ENCODE results near the gene AK2. TPM values are rescaled to one million over a fixed set of nuclear protein-coding genes. Genes with fewer than 3 reads are reported as not detected.
A peak's percentile ranks its signal among the peaks of the same experiment; 100 is the strongest.

Gene AK2
- total RNA-seq, 1 donor from 2014 or later = 94.6 TPM

- TF ChIP-seq, protein P1, sequence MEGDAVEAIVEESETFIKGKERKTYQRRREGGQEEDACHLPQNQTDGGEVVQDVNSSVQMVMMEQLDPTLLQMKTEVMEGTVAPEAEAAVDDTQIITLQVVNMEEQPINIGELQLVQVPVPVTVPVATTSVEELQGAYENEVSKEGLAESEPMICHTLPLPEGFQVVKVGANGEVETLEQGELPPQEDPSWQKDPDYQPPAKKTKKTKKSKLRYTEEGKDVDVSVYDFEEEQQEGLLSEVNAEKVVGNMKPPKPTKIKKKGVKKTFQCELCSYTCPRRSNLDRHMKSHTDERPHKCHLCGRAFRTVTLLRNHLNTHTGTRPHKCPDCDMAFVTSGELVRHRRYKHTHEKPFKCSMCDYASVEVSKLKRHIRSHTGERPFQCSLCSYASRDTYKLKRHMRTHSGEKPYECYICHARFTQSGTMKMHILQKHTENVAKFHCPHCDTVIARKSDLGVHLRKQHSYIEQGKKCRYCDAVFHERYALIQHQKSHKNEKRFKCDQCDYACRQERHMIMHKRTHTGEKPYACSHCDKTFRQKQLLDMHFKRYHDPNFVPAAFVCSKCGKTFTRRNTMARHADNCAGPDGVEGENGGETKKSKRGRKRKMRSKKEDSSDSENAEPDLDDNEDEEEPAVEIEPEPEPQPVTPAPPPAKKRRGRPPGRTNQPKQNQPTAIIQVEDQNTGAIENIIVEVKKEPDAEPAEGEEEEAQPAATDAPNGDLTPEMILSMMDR (IDR thresholded peaks at IDR 0.05) = peak; percentile 17
- H3K27ac Mint-ChIP-seq (ENCODE audit: unreplicated experiment) = no peak overlapping the region
- no peaks in the 10 kb centered on the region for H3K9me3 Mint-ChIP-seq (ENCODE audit: unreplicated experiment)
- no peaks in the 10 kb centered on the region for H3K27me3 Mint-ChIP-seq (ENCODE audit: unreplicated experiment)
- H3K36me3 Mint-ChIP-seq (ENCODE audit: unreplicated experiment) = peaks cover 39% of the 10 kb centered on the region
- no peak overlapping the region for H3K4me3 Mint-ChIP-seq (ENCODE audit: unreplicated experiment)
- H3K4me1 Mint-ChIP-seq (ENCODE audit: unreplicated experiment) = peaks cover 19% of the 10 kb centered on the region
- DNase-seq (ENCODE audit: extremely low spot score, unreplicated experiment) = no peak
Observed at GRCh38 chr1:33014464-33015163, 22.1 kb downstream of the AK2 start.

- Mint-ChIP-seq H3K9me3 (ENCODE audit: unreplicated experiment) (no peaks in the 10 kb centered on the region), H3K36me3 (ENCODE audit: unreplicated experiment) (peaks cover 32% of the 10 kb centered on the region), H3K4me1 (ENCODE audit: unreplicated experiment) (peaks cover 19% of the 10 kb centered on the region), H3K27ac (ENCODE audit: unreplicated experiment) (no peak overlapping the region), H3K27me3 (ENCODE audit: unreplicated experiment) (no peaks in the 10 kb centered on the region), H3K4me3 (ENCODE audit: unreplicated experiment) (no peak overlapping the region)
- TF ChIP-seq, protein P1 (IDR thresholded peaks at IDR 0.05) = no peak
- no peak for DNase-seq (ENCODE audit: extremely low spot score, unreplicated experiment)
Observed at GRCh38 chr1:33013791-33014190, 22.9 kb downstream of the AK2 start.

- H3K4me1 Mint-ChIP-seq (ENCODE audit: unreplicated experiment) = peaks cover 22% of the 10 kb centered on the region
- H3K36me3 Mint-ChIP-seq (ENCODE audit: unreplicated experiment) = peaks cover 28% of the 10 kb centered on the region
- no peak overlapping the region for H3K4me3 Mint-ChIP-seq (ENCODE audit: unreplicated experiment)
- H3K27me3 Mint-ChIP-seq (ENCODE audit: unreplicated experiment) = no peaks in the 10 kb centered on the region
- DNase-seq (ENCODE audit: extremely low spot score, unreplicated experiment) = no peak
- TF ChIP-seq, protein P1 (IDR thresholded peaks at IDR 0.05) = no peak
- no peaks in the 10 kb centered on the region for H3K9me3 Mint-ChIP-seq (ENCODE audit: unreplicated experiment)
- peak overlapping the region; percentile 74 for H3K27ac Mint-ChIP-seq (ENCODE audit: unreplicated experiment)
Observed at GRCh38 chr1:33012165-33012564, 24.5 kb downstream of the AK2 start.

- Mint-ChIP-seq H3K4me1 (ENCODE audit: unreplicated experiment) (peaks cover 28% of the 10 kb centered on the region), H3K4me3 (ENCODE audit: unreplicated experiment) (no peak overlapping the region), H3K27ac (ENCODE audit: unreplicated experiment) (peak overlapping the region; percentile 74), H3K9me3 (ENCODE audit: unreplicated experiment) (no peaks in the 10 kb centered on the region), H3K27me3 (ENCODE audit: unreplicated experiment) (no peaks in the 10 kb centered on the region), H3K36me3 (ENCODE audit: unreplicated experiment) (peaks cover 28% of the 10 kb centered on the region)
- no peak for DNase-seq (ENCODE audit: extremely low spot score, unreplicated experiment)
- TF ChIP-seq, protein P1 (IDR thresholded peaks at IDR 0.05) = no peak
Observed at GRCh38 chr1:33010932-33011731, 25.6 kb downstream of the AK2 start.

GRCh38 chr1:33009561-33009960, 27.1 kb downstream of the AK2 start:
- peaks cover 34% of the 10 kb centered on the region for H3K4me1 Mint-ChIP-seq (ENCODE audit: unreplicated experiment)
- H3K27ac Mint-ChIP-seq (ENCODE audit: unreplicated experiment) = no peak overlapping the region

More at GRCh38 chr1:33009561-33009960, 27.1 kb downstream of the AK2 start:
- no peak for DNase-seq (ENCODE audit: extremely low spot score, unreplicated experiment)
- H3K27me3 Mint-ChIP-seq (ENCODE audit: unreplicated experiment) = no peaks in the 10 kb centered on the region
- peaks cover 28% of the 10 kb centered on the region for H3K36me3 Mint-ChIP-seq (ENCODE audit: unreplicated experiment)
- H3K4me3 Mint-ChIP-seq (ENCODE audit: unreplicated experiment) = no peak overlapping the region
- H3K9me3 Mint-ChIP-seq (ENCODE audit: unreplicated experiment) = no peaks in the 10 kb centered on the region
- TF ChIP-seq, protein P1 (IDR thresholded peaks at IDR 0.05) = no peak
